SK-N-SH (cell line): Measurements from ENCODE around the gene USP9Y. TPM values are rescaled to one million over a fixed set of nuclear protein-coding genes. Genes with fewer than 3 reads are reported as not detected.

ENCODE experiments used
- CTCF ChIA-PET: fragments of 300-600, 350-600 bp; formaldehyde crosslinking; extraction: SDS; loops from one replicate; lab custom pipeline; 2021; lab: Yijun Ruan, JAX
- POLR2A ChIA-PET: fragments of 350-600 bp; sonication (Branson Sonifier 250); formaldehyde crosslinking; extraction: SDS; loops from one replicate; lab custom pipeline; 2020; ENCODE audit warnings: antibody characterized with exemption, inconsistent platforms; lab: Yijun Ruan, JAX
- DNase-seq: peaks from one replicate; pipeline ENCODE4 v3.0.0; 2012
- H2AFZ ChIP-seq: fragments of 200-600 bp; sonication (generic); 2 replicates; pipeline ENCODE4 v1.8.1; 2016; ENCODE audit warnings: antibody characterized with exemption, mild to moderate bottlenecking, low read depth
- H3F3A ChIP-seq: fragments of 200-600 bp; sonication (generic); replicated peaks from 2 replicates; pipeline ENCODE3; 2016; ENCODE audit warnings: antibody characterized with exemption, mild to moderate bottlenecking; ENCODE audit not compliant: insufficient read depth
- H3K27ac ChIP-seq, 2 experiments: fragments of 200-500 bp in 1 of 2; fragments of 200-600 bp in 1 of 2; sonication (Bioruptor generic) in 1 of 2; sonication (generic), shearing (Covaris generic) in 1 of 2; 2 replicates each; pipeline versions ENCODE4 v1.5.1 to v1.6.1; 2014 to 2016; ENCODE audit warnings: low read depth in 2 of 2, inconsistent platforms in 1 of 2, low read length in 1 of 2, mild to moderate bottlenecking in 1 of 2, mixed read lengths in 1 of 2
- H3K27me3 ChIP-seq: fragments of 200-600 bp; sonication (generic), shearing (Covaris generic); 2 replicates; pipeline ENCODE4 v1.6.1; 2016; ENCODE audit warnings: mixed run types; ENCODE audit not compliant: insufficient read depth
- H3K36me3 ChIP-seq, 2 experiments: fragments of 200-500 bp in 1 of 2; fragments of 200-600 bp in 1 of 2; sonication (Bioruptor generic) in 1 of 2; sonication (generic) in 1 of 2; replicated peaks in 1 of 2; 2 replicates each; pipeline versions ENCODE3 to v1.5.1; 2014 to 2016; ENCODE audit warnings: low read length in 1 of 2, mild to moderate bottlenecking in 1 of 2; ENCODE audit not compliant: insufficient read depth in 2 of 2, control insufficient read depth in 1 of 2
- H3K4me1 ChIP-seq, 2 experiments: fragments of 200-500 bp in 1 of 2; fragments of 200-600 bp in 1 of 2; sonication (Bioruptor generic) in 1 of 2; sonication (generic), shearing (Covaris generic) in 1 of 2; 2 replicates each; pipeline versions ENCODE4 v1.5.1 to v1.6.1; 2014 to 2016; ENCODE audit warnings: low read depth in 1 of 2, low read length in 1 of 2, mixed run types in 1 of 2; ENCODE audit not compliant: insufficient read depth in 2 of 2, control insufficient read depth in 1 of 2
- H3K4me2 ChIP-seq: fragments of 200-600 bp; sonication (generic), shearing (Covaris generic); 2 replicates; pipeline ENCODE4 v1.6.1; 2017; ENCODE audit warnings: mixed run types
- H3K4me3 ChIP-seq, 2 experiments: fragments of 200-500 bp in 1 of 2; fragments of 200-600 bp in 1 of 2; sonication (Bioruptor generic) in 1 of 2; sonication (generic), shearing (Covaris generic) in 1 of 2; 2 replicates each; pipeline versions ENCODE4 v1.5.1 to v1.8.1; 2014 to 2016; ENCODE audit warnings: low read depth in 2 of 2, inconsistent platforms in 1 of 2, low read length in 1 of 2, mild to moderate bottlenecking in 1 of 2, mixed read lengths in 1 of 2, moderate library complexity in 1 of 2
- H3K79me2 ChIP-seq: fragments of 200-600 bp; sonication (generic); 2 replicates; pipeline ENCODE4 v1.8.1; 2017; ENCODE audit warnings: mild to moderate bottlenecking; ENCODE audit not compliant: insufficient read depth
- H3K9ac ChIP-seq: fragments of 200-600 bp; sonication (generic); 2 replicates; pipeline ENCODE4 v1.6.1; 2017; ENCODE audit warnings: mixed run types
- H3K9me2 ChIP-seq: fragments of 200-600 bp; sonication (generic); 2 replicates; pipeline ENCODE4 v1.6.1; 2017; ENCODE audit warnings: mixed run types
- H3K9me3 ChIP-seq: fragments of 200-600 bp; sonication (generic); 2 replicates; pipeline ENCODE4 v1.6.1; 2017; ENCODE audit warnings: mixed run types, mild to moderate bottlenecking, moderate library complexity
- H4K20me1 ChIP-seq: fragments of 200-600 bp; sonication (generic); 2 replicates; pipeline ENCODE4 v1.6.1; 2017; ENCODE audit warnings: mild to moderate bottlenecking, mixed run types; ENCODE audit not compliant: insufficient read depth
- FOSL2 ChIP-seq: IDR thresholded peaks from 2 replicates; pipeline ENCODE4 v1.4.0; 2012; ENCODE audit warnings: low read depth, mild to moderate bottlenecking, moderate library complexity, borderline replicate concordance
- FOXM1 ChIP-seq: IDR thresholded peaks from 2 replicates; pipeline ENCODE4 v1.4.0; 2012; ENCODE audit warnings: low read depth, mild to moderate bottlenecking
- MEF2A ChIP-seq: IDR thresholded peaks from 2 replicates; pipeline ENCODE4 v1.4.0; 2012; ENCODE audit warnings: low read depth, borderline replicate concordance
- NRF1 ChIP-seq: IDR thresholded peaks from 2 replicates; pipeline ENCODE4 v1.6.1; 2012; ENCODE audit warnings: low read depth, mild to moderate bottlenecking, low read length
- POLR2AphosphoS5 ChIP-seq: IDR thresholded peaks from 2 replicates; pipeline ENCODE4 v1.6.1; 2012; ENCODE audit warnings: low read depth, low read length
- REST ChIP-seq: IDR thresholded peaks from 2 replicates; pipeline ENCODE4 v1.6.1; 2012; ENCODE audit warnings: mild to moderate bottlenecking, low read depth, low read length, moderate library complexity
- RFX5 ChIP-seq: IDR thresholded peaks from 2 replicates; pipeline ENCODE4 v1.6.1; 2012; ENCODE audit warnings: mild to moderate bottlenecking, improper control_type of control experiment, low read length
- SIN3A ChIP-seq: IDR thresholded peaks from 2 replicates; pipeline ENCODE4 v1.6.1; 2012; ENCODE audit warnings: low read depth, mild to moderate bottlenecking, low read length, moderate library complexity, borderline replicate concordance
- SMC3 ChIP-seq: IDR thresholded peaks from 2 replicates; pipeline ENCODE4 v1.6.1; 2012; ENCODE audit warnings: low read depth, low read length, improper control_type of control experiment
- YY1 ChIP-seq: IDR thresholded peaks from 2 replicates; pipeline ENCODE4 v1.4.0; 2012; ENCODE audit warnings: low read depth, mild to moderate bottlenecking
- WGBS: methylation state at CpG from one replicate; pipeline ENCODE4 v1.1.6; 2017; ENCODE audit warnings: low lambda C conversion rate; 5-methylcytosine and 5-hydroxymethylcytosine counted together
- polyA plus RNA-seq, 3 experiments: library from polyadenylated mRNA; depleted of rRNA; stranded (reverse); fragments of >200 nt; gene quantifications; 2 replicates each; pipeline ENCODE4 v1.2.3, GENCODE V29; 2012
- TF ChIP-seq, protein P1 (sequence below): IDR thresholded peaks from 2 replicates; pipeline ENCODE4 v1.4.0; 2012; ENCODE audit warnings: low read depth, borderline replicate concordance
- TF ChIP-seq, protein P2 (sequence below): IDR thresholded peaks from 2 replicates; pipeline ENCODE4 v1.4.0; 2012; ENCODE audit warnings: low read depth, borderline replicate concordance

USP9Y gene
- polyA plus RNA-seq, 1 of the 3 experiments (the other 2 are of a cell fraction), result not detected

DNA sequence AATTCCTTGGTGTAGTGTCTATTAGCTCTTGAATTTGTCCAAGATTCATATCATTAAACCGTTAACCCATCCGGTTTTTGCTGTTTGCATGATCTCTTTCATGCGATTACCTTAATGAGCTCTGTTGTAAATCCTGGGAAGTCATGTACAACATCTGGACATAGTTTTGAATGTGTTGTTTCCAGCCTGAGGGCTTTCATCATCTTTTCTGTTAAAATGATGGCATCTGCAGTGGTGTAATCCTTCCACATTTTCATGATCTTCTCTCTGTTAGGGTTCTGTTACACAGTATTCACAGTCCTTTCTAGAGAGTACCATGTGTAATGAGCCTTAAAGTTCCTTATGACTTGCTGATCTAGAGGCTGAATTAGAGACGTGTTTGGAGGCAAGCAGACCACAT is 64.9 kb downstream of the USP9Y start:
- no peak overlapping the region for H3K27ac ChIP-seq

More for the DNA sequence above, 64.9 kb downstream of the USP9Y start:
- no peak for DNase-seq
- TF ChIP-seq MEF2A (no peak), REST (no peak), POLR2AphosphoS5 (no peak), YY1 (no peak), SIN3A (no peak), NRF1 (no peak), FOSL2 (no peak), FOXM1 (no peak), SMC3 (no peak), RFX5 (no peak)
- TF ChIP-seq, protein P1, sequence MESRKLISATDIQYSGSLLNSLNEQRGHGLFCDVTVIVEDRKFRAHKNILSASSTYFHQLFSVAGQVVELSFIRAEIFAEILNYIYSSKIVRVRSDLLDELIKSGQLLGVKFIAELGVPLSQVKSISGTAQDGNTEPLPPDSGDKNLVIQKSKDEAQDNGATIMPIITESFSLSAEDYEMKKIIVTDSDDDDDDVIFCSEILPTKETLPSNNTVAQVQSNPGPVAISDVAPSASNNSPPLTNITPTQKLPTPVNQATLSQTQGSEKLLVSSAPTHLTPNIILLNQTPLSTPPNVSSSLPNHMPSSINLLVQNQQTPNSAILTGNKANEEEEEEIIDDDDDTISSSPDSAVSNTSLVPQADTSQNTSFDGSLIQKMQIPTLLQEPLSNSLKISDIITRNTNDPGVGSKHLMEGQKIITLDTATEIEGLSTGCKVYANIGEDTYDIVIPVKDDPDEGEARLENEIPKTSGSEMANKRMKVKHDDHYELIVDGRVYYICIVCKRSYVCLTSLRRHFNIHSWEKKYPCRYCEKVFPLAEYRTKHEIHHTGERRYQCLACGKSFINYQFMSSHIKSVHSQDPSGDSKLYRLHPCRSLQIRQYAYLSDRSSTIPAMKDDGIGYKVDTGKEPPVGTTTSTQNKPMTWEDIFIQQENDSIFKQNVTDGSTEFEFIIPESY, result no peak
- TF ChIP-seq, protein P2, sequence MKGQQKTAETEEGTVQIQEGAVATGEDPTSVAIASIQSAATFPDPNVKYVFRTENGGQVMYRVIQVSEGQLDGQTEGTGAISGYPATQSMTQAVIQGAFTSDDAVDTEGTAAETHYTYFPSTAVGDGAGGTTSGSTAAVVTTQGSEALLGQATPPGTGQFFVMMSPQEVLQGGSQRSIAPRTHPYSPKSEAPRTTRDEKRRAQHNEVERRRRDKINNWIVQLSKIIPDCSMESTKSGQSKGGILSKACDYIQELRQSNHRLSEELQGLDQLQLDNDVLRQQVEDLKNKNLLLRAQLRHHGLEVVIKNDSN, result no peak
- Histone ChIP-seq H3K36me3 (no peaks in the 10 kb centered on the region), H2AFZ (no peak overlapping the region), H3K4me3 (no peak overlapping the region), H3F3A (no peaks in the 10 kb centered on the region), H3K27me3 (no peaks in the 10 kb centered on the region), H3K4me1 (no peaks in the 10 kb centered on the region), H3K9ac (no peak overlapping the region), H3K9me2 (no peaks in the 10 kb centered on the region), H3K79me2 (no peaks in the 10 kb centered on the region), H3K4me2 (no peak overlapping the region), H4K20me1 (no peaks in the 10 kb centered on the region), H3K9me3 (no peaks in the 10 kb centered on the region)
- no CpG with 5 or more reads among the region's 4 CpGs for WGBS
- ChIA-PET CTCF (no interaction called here), POLR2A (no interaction called here)
